Stomach smooth muscle (tissue), 2 donors: Measurements from ENCODE around the gene ADARB2.

Experiments used
- H3K27ac ChIP-seq: one replicate; pipeline ENCODE4 v1.7.0; 2013; ENCODE audit warnings: mild to moderate bottlenecking, low read length, inconsistent platforms
- H3K27me3 ChIP-seq, 2 donors: one replicate each; pipeline ENCODE4 v1.7.0; 2013; ENCODE audit warnings: low read length in 2 of 2; ENCODE audit not compliant: insufficient read depth in 2 of 2, control insufficient read depth in 1 of 2
- H3K36me3 ChIP-seq, 2 donors: one replicate each; pipeline ENCODE4 v1.7.0; 2013; ENCODE audit warnings: low read length in 2 of 2; ENCODE audit not compliant: control insufficient read depth in 2 of 2, insufficient read depth in 2 of 2
- H3K4me1 ChIP-seq: one replicate; pipeline ENCODE4 v1.7.0; 2013; ENCODE audit warnings: low read length; ENCODE audit not compliant: control insufficient read depth, insufficient read depth
- H3K4me3 ChIP-seq, 2 donors: one replicate each; pipeline ENCODE4 v1.7.0; 2013; ENCODE audit warnings: low read length in 2 of 2
- H3K9ac ChIP-seq, 2 donors: one replicate each; pipeline ENCODE4 v1.7.0; 2013; ENCODE audit warnings: low read length in 2 of 2, mild to moderate bottlenecking in 1 of 2
- H3K9me3 ChIP-seq, 2 donors: one replicate each; pipeline ENCODE4 v1.7.0; 2013; ENCODE audit warnings: low read length in 2 of 2; ENCODE audit not compliant: control insufficient read depth in 2 of 2
- donor health status: healthy.
- donor health status: Pancreatic carcinoma.

The ADARB2 gene

DNA sequence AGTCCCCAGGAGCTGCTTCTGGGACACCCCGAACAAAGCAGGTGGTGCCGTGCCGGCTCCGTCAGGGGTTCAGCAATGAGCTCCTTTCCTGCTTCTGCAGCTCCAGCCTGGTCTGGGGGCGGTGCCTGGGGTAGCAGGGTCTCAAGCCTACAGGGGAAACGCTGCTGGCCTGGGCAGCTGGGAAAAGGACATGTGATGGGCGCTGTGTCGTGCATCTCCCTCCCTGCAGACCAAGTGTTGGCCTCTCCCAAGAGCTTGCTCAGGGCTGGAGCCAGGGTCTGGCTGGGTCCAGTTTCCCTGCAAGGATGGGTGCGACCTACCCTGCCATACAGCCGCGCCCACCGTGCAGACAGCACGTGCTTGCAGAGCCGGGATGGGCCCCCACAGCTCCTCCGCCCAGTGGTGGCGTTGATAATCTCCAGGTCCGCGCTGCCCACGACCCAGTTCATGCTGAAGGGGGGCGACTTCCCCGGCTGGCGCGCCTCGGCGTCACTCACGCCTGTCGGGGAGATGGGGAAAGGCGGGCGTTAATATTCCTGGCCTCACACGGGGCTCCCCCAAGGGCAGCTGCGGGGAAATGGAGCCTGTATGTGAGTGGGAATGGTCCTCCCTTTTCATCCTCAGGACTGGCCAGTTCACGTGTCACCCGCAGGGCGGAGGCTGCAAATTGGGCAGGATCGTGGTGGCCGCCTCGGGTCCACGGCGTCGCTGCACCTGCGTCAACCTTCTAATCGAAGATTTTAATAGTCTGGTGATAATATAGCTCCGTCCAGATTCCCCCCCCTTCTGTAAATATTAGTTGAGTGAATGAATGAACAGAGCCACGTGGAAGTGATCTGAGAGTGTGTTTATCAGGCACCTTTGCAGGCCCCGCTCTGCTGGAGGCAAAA, 552.5 kb downstream of the ADARB2 start:
- Histone ChIP-seq H3K27me3 (peaks cover 3 to 7% of the 10 kb centered on the region in 2 donors), H3K4me3 (no peak overlapping the region), H3K9me3 (no peaks in the 10 kb centered on the region), H3K4me1 (no peaks in the 10 kb centered on the region), H3K9ac (no peak overlapping the region), H3K27ac (no peak overlapping the region), H3K36me3 (no peaks in the 10 kb centered on the region)

DNA sequence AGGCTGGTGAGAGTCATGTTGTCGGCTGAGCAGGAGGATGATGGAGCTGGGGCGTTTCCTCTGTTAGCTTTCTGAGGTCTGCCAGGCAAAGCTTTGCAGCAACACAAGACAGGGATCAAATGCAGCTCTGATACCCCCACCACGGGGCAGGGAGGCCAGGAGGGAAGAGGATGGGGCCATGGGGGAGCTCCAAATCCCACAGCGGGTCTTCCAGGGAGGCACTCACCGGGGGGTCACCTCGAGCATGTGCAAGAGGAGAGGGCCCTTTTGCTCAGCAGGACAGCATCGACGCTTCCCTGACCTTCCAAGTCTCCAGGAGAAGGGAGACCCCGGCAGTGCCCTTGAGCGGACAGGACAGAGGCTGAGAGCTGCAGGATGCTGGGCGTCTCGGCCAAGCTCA, 553.6 kb downstream of the ADARB2 start:
- no peak overlapping the region for H3K4me3 ChIP-seq

DNA sequence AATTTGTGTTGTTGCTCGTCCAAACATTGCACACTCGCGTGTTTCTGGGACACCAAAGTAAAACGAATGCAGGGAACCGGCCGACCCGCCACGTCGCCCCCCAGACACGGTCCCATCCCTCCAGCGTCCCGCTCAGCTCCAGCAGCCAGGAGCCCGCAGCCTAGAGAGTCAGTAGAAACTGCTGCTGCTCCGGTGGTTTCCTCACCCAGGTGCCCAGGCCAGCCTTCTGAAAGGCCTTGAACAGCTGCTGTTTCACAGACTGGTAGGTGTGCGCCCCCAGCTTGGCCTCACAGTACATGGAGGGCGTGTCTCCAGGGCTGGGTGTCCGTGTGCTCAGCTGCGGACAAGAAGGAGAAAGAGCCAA, 554.3 kb downstream of the ADARB2 start:
- no peaks in the 10 kb centered on the region for H3K36me3 ChIP-seq
- H3K4me1 ChIP-seq, result no peaks in the 10 kb centered on the region
- H3K4me3 ChIP-seq, result no peak overlapping the region
- H3K9ac ChIP-seq, result no peak overlapping the region
- no peaks in the 10 kb centered on the region for H3K9me3 ChIP-seq
- H3K27me3 ChIP-seq, result peaks cover 3 to 7% of the 10 kb centered on the region in 2 donors
- no peak overlapping the region for H3K27ac ChIP-seq

More for the DNA sequence above, 553.6 kb downstream of the ADARB2 start:
- Histone ChIP-seq H3K36me3 (no peaks in the 10 kb centered on the region), H3K27ac (no peak overlapping the region), H3K4me1 (no peaks in the 10 kb centered on the region), H3K9me3 (no peaks in the 10 kb centered on the region), H3K27me3 (peaks cover 3 to 7% of the 10 kb centered on the region in 2 donors), H3K9ac (no peak overlapping the region)

DNA sequence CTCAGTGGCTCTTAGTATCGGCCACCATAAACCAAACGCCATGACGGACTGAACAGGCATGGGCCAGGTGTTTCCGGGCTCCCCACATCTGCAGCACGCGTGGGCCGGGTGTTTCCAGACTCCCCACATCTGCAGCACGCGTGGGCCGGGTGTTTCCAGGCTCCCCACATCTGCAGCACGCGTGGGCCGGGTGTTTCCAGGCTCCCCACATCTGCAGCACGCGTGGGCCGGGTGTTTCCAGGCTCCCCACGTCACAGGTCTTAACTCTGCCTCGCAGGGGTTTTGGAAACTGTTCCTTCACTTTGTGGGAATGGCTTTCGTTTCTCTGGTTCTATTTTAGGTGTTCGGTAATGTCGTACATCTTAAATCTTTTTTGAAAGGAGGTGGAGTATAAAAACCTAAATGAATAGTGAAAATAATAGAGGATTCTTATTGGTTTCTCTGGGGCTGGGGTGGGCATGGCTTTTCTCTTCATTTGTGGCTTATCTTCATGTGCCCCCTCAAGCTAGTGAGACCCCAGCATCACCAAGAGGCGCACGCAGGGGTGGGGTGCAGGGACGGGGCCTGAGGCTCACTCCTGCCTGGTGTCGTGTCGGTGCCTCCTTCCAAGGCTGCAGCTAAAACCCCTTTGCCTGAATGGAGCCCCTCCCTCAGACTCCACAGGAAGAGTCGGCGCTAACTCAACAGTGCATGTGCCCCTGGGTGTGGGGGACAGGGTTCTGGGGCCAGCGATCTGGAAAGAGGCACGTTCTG, 554.9 kb downstream of the ADARB2 start:
- Histone ChIP-seq H3K9me3 (no peaks in the 10 kb centered on the region), H3K9ac (no peak overlapping the region), H3K27me3 (peaks cover 3 to 7% of the 10 kb centered on the region in 2 donors), H3K4me1 (no peaks in the 10 kb centered on the region), H3K36me3 (no peaks in the 10 kb centered on the region), H3K27ac (no peak overlapping the region), H3K4me3 (no peak overlapping the region)

DNA sequence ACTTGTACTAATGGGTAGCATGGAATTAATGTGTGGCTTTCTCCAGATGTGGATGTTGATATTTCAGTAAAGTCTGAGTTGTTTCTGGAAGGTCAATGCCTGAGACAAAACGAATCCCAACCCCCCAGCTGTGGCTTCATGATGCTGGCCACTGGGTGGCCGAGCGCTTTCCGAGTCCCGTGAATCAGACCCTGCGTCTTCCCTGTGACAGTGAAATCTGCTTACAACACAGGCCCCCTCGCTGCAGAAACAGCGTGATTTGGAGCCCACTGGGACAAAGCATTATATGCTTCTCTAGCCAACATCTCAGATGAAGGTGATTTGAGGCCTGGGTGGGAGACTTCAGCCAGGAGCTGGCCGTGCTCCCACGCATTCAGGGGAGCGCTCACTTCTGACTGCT, 556.5 kb downstream of the ADARB2 start:
- Histone ChIP-seq H3K9ac (no peak overlapping the region), H3K27me3 (peaks cover 3 to 7% of the 10 kb centered on the region in 2 donors), H3K27ac (no peak overlapping the region), H3K9me3 (no peaks in the 10 kb centered on the region), H3K4me1 (no peaks in the 10 kb centered on the region), H3K36me3 (no peaks in the 10 kb centered on the region), H3K4me3 (no peak overlapping the region)

DNA sequence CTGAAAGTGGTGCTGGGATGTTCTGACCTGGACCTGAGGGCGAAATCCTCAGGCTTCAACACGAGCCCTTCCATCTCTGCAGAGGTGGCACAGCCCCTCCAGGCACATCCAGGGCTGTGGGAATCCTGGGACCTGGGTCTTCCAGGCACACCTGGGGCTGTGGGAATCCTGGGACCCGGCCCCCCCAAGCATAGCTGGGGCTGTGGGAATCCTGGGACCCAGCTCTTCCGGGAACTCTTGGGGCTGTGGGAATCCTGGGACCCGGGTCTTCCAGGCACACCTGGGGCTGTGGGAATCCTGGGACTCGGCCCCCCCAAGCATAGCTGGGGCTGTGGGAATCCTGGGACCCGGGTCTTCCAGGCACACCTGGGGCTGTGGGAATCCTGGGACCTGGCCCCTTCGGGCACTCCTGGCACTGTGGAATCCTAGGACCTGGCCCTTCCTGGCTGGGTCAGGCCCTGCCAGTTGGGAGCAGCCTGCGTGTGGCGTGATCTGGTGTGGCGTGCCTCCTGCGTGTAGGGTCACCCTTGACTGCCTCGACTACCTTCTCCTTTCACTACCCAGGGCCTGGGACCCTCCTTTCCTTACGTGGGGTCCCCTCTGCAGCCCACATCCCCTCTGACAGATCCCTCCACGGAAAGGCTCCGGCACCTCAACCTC, 557.1 kb downstream of the ADARB2 start:
- H3K4me3 ChIP-seq, result no peak overlapping the region
- H3K27me3 ChIP-seq, result peaks cover 2 to 7% of the 10 kb centered on the region in 2 donors
- no peaks in the 10 kb centered on the region for H3K9me3 ChIP-seq
- no peak overlapping the region for H3K27ac ChIP-seq
- no peaks in the 10 kb centered on the region for H3K4me1 ChIP-seq
- H3K36me3 ChIP-seq, result no peaks in the 10 kb centered on the region
- H3K9ac ChIP-seq, result no peak overlapping the region

DNA sequence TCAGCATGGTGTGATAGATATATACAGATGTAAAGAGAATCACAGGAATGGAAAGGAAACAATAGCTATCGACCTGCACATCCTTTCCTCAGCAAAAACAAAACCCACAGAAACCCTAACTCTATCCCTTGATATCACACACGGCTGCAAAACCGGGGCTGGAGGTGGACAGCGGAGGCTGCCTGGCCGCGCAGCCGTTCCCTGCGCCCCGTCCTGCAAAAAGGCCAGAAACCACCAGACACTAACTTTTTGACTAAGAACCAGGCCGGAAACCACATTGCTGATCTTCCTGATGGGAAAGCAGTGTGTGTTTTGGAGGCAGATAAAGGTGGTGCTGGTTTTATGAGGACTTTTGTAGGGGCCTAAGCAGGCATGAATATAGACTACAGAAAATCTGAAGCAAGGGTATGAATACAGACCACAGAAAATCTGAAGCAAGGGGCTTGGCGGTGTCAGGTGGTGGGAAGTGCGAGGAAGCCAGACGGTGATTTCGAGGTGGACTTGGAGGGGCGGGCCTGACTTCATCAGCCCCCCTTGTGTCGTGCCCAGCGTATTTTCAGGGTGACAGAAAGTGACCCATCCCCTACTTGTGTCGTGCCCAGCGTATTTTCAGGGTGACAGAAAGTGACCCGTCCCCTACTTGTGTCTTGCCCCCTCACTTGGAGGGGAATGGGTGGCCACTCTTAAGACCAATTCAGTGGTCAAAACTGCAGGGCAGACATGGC, 557.8 kb downstream of the ADARB2 start:
- Histone ChIP-seq H3K27me3 (peaks cover 0 to 7% of the 10 kb centered on the region in 2 donors), H3K9me3 (no peaks in the 10 kb centered on the region), H3K36me3 (no peaks in the 10 kb centered on the region), H3K9ac (no peak overlapping the region), H3K4me3 (no peak overlapping the region), H3K27ac (no peak overlapping the region), H3K4me1 (no peaks in the 10 kb centered on the region)

DNA sequence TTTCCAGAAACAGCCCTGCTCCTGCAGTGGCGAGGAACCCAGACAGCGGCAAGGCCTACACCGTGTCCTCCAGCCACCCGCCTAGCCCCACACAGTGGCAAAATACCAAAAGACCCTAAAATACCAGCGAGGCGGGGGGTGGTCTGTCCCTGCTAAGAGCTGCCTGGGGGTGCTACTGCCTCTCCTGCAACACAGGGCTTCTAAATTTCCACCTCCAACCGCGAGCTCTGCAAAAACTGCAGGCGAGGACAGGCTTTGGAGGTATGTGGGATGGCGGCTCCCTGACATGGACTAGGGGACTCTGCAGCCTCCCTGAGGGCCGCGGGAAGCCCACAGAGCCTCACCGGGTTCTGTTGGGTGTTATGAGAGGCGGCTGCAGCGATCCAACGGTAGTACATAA, 558.8 kb downstream of the ADARB2 start:
- no peak overlapping the region for H3K9ac ChIP-seq
- H3K36me3 ChIP-seq, result no peaks in the 10 kb centered on the region
- H3K4me1 ChIP-seq, result no peaks in the 10 kb centered on the region
- no peak overlapping the region for H3K27ac ChIP-seq
- no peaks in the 10 kb centered on the region for H3K9me3 ChIP-seq
- no peak overlapping the region for H3K4me3 ChIP-seq
- H3K27me3 ChIP-seq, result peaks cover 0 to 7% of the 10 kb centered on the region in 2 donors

DNA sequence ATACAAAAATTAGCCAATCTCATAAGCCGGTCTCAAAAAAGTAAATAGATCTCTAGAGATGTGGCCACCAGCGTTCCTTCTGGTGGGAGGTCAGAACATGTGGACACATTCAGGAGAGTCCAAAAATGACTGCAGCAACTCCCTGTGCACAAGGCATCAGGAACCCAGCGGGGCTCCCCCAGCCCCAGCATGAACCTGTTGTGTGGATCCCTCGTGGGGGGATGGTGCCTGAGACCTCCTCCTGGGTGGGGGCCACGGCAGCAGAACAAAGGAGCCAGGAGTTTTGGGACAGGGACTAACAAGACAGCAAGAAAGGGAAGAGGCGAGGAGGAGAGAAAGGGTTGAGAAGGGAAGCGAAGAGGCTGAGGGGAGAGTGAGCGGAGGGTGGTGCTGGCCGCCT, 559.4 kb downstream of the ADARB2 start:
- Histone ChIP-seq H3K4me3 (no peak overlapping the region), H3K27me3 (peaks cover 0 to 2% of the 10 kb centered on the region in 2 donors), H3K9ac (no peak overlapping the region), H3K36me3 (no peaks in the 10 kb centered on the region), H3K4me1 (no peaks in the 10 kb centered on the region), H3K9me3 (no peaks in the 10 kb centered on the region), H3K27ac (no peak overlapping the region)

DNA sequence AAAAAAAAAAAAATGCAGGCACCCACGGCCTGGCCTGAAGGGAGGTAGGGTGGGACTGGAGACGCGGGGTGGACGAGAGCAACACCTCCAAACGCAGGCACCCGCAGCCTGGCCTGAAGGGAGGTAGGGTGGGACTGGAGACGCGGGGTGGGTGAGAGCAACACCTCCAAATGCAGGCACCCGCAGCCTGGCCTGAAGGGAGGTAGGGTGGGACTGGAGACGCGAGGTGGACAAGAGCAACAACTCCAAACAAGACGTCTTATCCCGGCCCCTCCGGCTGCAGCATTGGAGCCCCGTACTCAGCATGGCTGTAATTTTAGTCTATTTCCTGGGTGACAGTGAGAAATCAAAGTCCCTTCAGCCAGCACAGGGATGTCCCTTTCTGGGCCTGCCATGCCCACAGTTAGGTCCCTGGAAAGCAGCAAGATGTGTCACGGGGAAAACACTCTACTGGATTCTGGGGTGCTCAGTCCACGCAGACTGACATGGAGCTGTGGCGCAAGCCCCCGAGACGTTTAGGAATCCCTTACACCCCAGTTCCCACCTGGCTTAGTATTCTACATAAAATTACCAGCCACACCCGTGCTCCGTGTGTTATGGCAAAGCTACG, 561.3 kb downstream of the ADARB2 start:
- no peaks in the 10 kb centered on the region for H3K9me3 ChIP-seq
- no peaks in the 10 kb centered on the region for H3K36me3 ChIP-seq
- peaks cover 0 to 3% of the 10 kb centered on the region in 2 donors for H3K27me3 ChIP-seq
- no peak overlapping the region for H3K27ac ChIP-seq
- H3K9ac ChIP-seq, result no peak overlapping the region
- no peak overlapping the region for H3K4me3 ChIP-seq
- no peaks in the 10 kb centered on the region for H3K4me1 ChIP-seq
